ENCODE measurements around the gene H2BW2. TPM values are rescaled to one million over a fixed set of nuclear protein-coding genes. Genes with fewer than 3 reads are reported as not detected.

Gene H2BW2
- total RNA-seq, 1 experiment from 2014 or later = not detected

DNA sequence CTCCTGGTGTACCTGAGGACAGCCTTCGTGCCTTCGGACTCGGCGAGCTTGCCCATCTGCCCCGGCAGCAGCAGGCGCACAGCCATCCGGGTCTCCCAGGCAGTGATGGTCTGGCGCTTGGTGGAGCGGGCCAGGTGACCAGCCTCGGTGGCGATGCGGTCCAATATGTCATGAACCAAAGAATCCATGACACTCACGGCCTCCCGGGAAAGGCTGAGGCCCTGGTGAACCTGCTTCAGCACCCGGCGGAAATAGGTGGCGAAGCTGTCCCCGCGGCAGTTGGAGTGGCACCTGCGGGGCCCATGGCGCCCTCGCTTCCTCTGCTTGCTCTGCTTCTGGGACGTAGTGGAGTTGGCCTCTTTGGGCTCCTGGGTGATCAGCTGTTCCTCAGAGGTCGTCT is 26.6 kb upstream of the H2BW2 start:
- POLR2A ChIA-PET = no interaction called here
- H3K4me3 ChIP-seq (replicated peaks in 1 of 2; ENCODE audit: low read depth in 1 of 2, low read length in 2 of 2) = no peak overlapping the region
- TF ChIP-seq JUND (IDR thresholded peaks at IDR 0.05) = no peak
- H3K9me3 ChIP-seq (ENCODE audit: control insufficient read depth in 1 of 2, insufficient read depth in 1 of 2, low read depth in 1 of 2, low read length in 2 of 2) = no peaks in the 10 kb centered on the region
- H4K20me1 ChIP-seq (ENCODE audit: insufficient read depth) = no peaks in the 10 kb centered on the region
- CTCF ChIA-PET = no interaction called here
- no peak overlapping the region for H3K9ac ChIP-seq (ENCODE audit: low read length)
- H3K4me1 ChIP-seq (ENCODE audit: control insufficient read depth in 1 of 2, insufficient read depth in 2 of 2, low read length in 2 of 2) = no peaks in the 10 kb centered on the region
- DNase-seq (ENCODE audit: low read depth, low spot score) (no peak), ATAC-seq (no peak)
- H3K27me3 ChIP-seq (ENCODE audit: insufficient read depth, low read length) = peaks cover 14% of the 10 kb centered on the region
- RAD21 ChIA-PET (ENCODE audit: low non-redundant PET in 1 of 2, low total read pairs in 2 of 2, uncharacterized antibody in 2 of 2, unreplicated experiment in 2 of 2) = no interaction called here
- no peaks in the 10 kb centered on the region for H3K36me3 ChIP-seq (ENCODE audit: control insufficient read depth in 1 of 2, insufficient read depth in 2 of 2, low read length in 2 of 2)
- intact Hi-C loops (cut with micrococcal nuclease) = no loop called here
- no TSS peak for BruUV-seq (replicated peaks)
- H3K4me2 ChIP-seq (ENCODE audit: low read length) = no peak overlapping the region
- no peak overlapping the region for H2AFZ ChIP-seq (ENCODE audit: low read depth, low read length, poor library complexity, severe bottlenecking)
- H3K27ac ChIP-seq (ENCODE audit: low read depth, low read length) = no peak overlapping the region
- no peaks in the 10 kb centered on the region for H3K9me2 ChIP-seq (ENCODE audit: insufficient read depth)
- no peaks in the 10 kb centered on the region for H3K79me2 ChIP-seq (ENCODE audit: insufficient read depth, low read length)

DNA sequence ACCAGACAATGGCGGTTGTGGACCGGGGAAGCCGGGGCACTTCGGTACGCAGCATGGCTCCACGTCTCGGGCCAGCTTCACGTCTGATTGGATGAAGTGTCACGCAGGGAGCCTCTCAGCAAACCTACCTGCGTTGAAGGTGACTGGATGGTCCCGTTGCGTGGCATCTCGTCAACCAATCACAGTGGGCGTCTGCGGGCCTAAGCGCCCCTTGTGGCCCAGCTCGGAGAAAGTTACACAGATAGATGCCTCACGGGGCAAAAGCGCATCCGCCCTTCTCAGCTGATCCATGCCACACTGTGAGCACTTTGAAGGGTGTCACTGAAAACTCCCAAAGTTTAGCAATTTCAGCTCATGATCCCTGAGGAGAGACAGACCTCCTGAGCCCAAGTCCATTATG is 26.1 kb upstream of the H2BW2 start, which contains the start of gene H2BW1:
H2BW1 (minus strand) TSS at position 103 of the 400 bp plus-strand sequence. CDS start 132 bp downstream, outside the sequence.
- Histone ChIP-seq H3K9ac (ENCODE audit: low read length) (no peak within 1 kb of the TSS), H3K27ac (ENCODE audit: low read depth, low read length) (no peak within 1 kb of the TSS), H3K9me2 (ENCODE audit: insufficient read depth) (no peaks in the 10 kb centered on the region), H2AFZ (ENCODE audit: low read depth, low read length, poor library complexity, severe bottlenecking) (no peak within 1 kb of the TSS), H3K9me3 (ENCODE audit: control insufficient read depth in 1 of 2, insufficient read depth in 1 of 2, low read depth in 1 of 2, low read length in 2 of 2) (no peaks in the 10 kb centered on the region), H3K79me2 (ENCODE audit: insufficient read depth, low read length) (no peaks in the 10 kb centered on the region), H3K36me3 (ENCODE audit: control insufficient read depth in 1 of 2, insufficient read depth in 2 of 2, low read length in 2 of 2) (no peaks in the 10 kb centered on the region), H3K4me3 (replicated peaks in 1 of 2; ENCODE audit: low read depth in 1 of 2, low read length in 2 of 2) (no peak within 1 kb of the TSS), H4K20me1 (ENCODE audit: insufficient read depth) (no peaks in the 10 kb centered on the region), H3K27me3 (ENCODE audit: insufficient read depth, low read length) (peaks cover 14% of the 10 kb centered on the region), H3K4me1 (ENCODE audit: control insufficient read depth in 1 of 2, insufficient read depth in 2 of 2, low read length in 2 of 2) (no peaks in the 10 kb centered on the region), H3K4me2 (ENCODE audit: low read length) (no peak within 1 kb of the TSS)
- ChIA-PET CTCF (no interaction called here), RAD21 (ENCODE audit: low non-redundant PET in 1 of 2, low total read pairs in 2 of 2, uncharacterized antibody in 2 of 2, unreplicated experiment in 2 of 2) (no interaction called here), POLR2A (no interaction called here)
- BruUV-seq (replicated peaks) = no TSS peak
- DNase-seq (ENCODE audit: low read depth, low spot score) = no peak
- no peak for ATAC-seq
- TF ChIP-seq, protein P1, sequence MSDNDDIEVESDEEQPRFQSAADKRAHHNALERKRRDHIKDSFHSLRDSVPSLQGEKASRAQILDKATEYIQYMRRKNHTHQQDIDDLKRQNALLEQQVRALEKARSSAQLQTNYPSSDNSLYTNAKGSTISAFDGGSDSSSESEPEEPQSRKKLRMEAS (IDR thresholded peaks at IDR 0.05) = no peak
- TF ChIP-seq CEBPB (IDR thresholded peaks at IDR 0.05; ENCODE audit: low read depth) = no peak
- no peak for TF ChIP-seq YY1 (IDR thresholded peaks at IDR 0.05; ENCODE audit: extremely low read depth, insufficient replicate concordance, low read depth, low read length)
- no peak for TF ChIP-seq ATF3 (IDR thresholded peaks at IDR 0.05)
- TF ChIP-seq ELF1 (IDR thresholded peaks at IDR 0.05; ENCODE audit: borderline replicate concordance, low read depth) = no peak
- TF ChIP-seq, protein P2, sequence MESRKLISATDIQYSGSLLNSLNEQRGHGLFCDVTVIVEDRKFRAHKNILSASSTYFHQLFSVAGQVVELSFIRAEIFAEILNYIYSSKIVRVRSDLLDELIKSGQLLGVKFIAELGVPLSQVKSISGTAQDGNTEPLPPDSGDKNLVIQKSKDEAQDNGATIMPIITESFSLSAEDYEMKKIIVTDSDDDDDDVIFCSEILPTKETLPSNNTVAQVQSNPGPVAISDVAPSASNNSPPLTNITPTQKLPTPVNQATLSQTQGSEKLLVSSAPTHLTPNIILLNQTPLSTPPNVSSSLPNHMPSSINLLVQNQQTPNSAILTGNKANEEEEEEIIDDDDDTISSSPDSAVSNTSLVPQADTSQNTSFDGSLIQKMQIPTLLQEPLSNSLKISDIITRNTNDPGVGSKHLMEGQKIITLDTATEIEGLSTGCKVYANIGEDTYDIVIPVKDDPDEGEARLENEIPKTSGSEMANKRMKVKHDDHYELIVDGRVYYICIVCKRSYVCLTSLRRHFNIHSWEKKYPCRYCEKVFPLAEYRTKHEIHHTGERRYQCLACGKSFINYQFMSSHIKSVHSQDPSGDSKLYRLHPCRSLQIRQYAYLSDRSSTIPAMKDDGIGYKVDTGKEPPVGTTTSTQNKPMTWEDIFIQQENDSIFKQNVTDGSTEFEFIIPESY (IDR thresholded peaks at IDR 0.05; ENCODE audit: extremely low read depth, insufficient replicate concordance, low read length) = no peak
- no peak for TF ChIP-seq EZH2phosphoT487 (IDR thresholded peaks at IDR 0.05; ENCODE audit: borderline replicate concordance)
- TF ChIP-seq FOSL1 (IDR thresholded peaks at IDR 0.05; ENCODE audit: low read depth) = no peak
- TF ChIP-seq POLR2A (IDR thresholded peaks at IDR 0.05; ENCODE audit: borderline replicate concordance, extremely low read depth, insufficient read depth, insufficient read length) = no peak
- no peak for TF ChIP-seq EZH2 (IDR thresholded peaks at IDR 0.05)
- no peak for TF ChIP-seq ZNF274 (IDR thresholded peaks at IDR 0.05; ENCODE audit: low read depth, low read length)
- no peak for TF ChIP-seq REST (IDR thresholded peaks at IDR 0.05; ENCODE audit: low read depth)
- TF ChIP-seq RAD21 (IDR thresholded peaks at IDR 0.05; ENCODE audit: low read depth) = no peak
- TF ChIP-seq SRF (IDR thresholded peaks at IDR 0.05; ENCODE audit: low read depth) = no peak
- TF ChIP-seq ZFX (IDR thresholded peaks at IDR 0.05) = no peak
- intact Hi-C loops (cut with micrococcal nuclease) = no loop called here

Measured in HCT116 (cell line).